HEK293 (cell line): Measurements from ENCODE around the gene PDE8B.

Source experiments
- CTCF ChIA-PET: fragments of 350-600 bp; formaldehyde crosslinking; extraction: SDS; loops from one replicate; lab custom pipeline; 2021; ENCODE audit warnings: antibody characterized with exemption; lab: Yijun Ruan, JAX
- POLR2A ChIA-PET: fragments of 300-600 bp; formaldehyde crosslinking; extraction: SDS; loops from one replicate; lab custom pipeline; 2020; ENCODE audit warnings: antibody characterized with exemption, inconsistent platforms; lab: Yijun Ruan, JAX
- H3K27ac ChIP-seq: fragments of 200-500 bp; sonication (Bioruptor generic); 2 replicates; pipeline ENCODE4 v1.5.1; 2014; ENCODE audit warnings: low read depth, low read length, control low read depth, inconsistent platforms; ENCODE audit errors: extremely low read depth
- H3K36me3 ChIP-seq, 2 experiments: fragments of 200-500 bp in 1 of 2; sonication (Bioruptor generic) in 1 of 2; 1 replicate in 1 of 2; 2 replicates in 1 of 2; pipeline ENCODE4 v1.5.1; 2014 to 2017; ENCODE audit warnings: inconsistent platforms in 2 of 2, low read length in 2 of 2; ENCODE audit not compliant: control insufficient read depth in 2 of 2, insufficient read depth in 1 of 2
- H3K4me1 ChIP-seq: fragments of 200-500 bp; sonication (Bioruptor generic); 2 replicates; pipeline ENCODE4 v1.5.1; 2014; ENCODE audit warnings: mild to moderate bottlenecking, low read length, inconsistent platforms; ENCODE audit not compliant: control insufficient read depth, insufficient read depth
- H3K4me3 ChIP-seq: 2 replicates; pipeline ENCODE4 v1.5.1; 2011; ENCODE audit warnings: low read depth, mild to moderate bottlenecking, control low read depth, low read length, moderate library complexity
- H3K9me3 ChIP-seq: fragments of 200-500 bp; sonication (Bioruptor generic); 2 replicates; pipeline ENCODE4 v1.5.1; 2014; ENCODE audit warnings: low read depth, low read length, inconsistent platforms; ENCODE audit not compliant: control insufficient read depth, insufficient read depth
- GLIS1 ChIP-seq: fragments of 450-650 bp; formaldehyde crosslinking; IDR thresholded peaks from 2 replicates; pipeline ENCODE4 v1.5.1; 2016; ENCODE audit warnings: missing biosample characterization, missing genetic modification characterization
- HOXD13 ChIP-seq: sonication (generic); formaldehyde crosslinking; IDR thresholded peaks from 2 replicates; pipeline ENCODE4 v1.8.0; 2022; ENCODE audit warnings: missing genetic modification reagents, borderline replicate concordance
- IKZF3 ChIP-seq: fragments of 450-650 bp; IDR thresholded peaks from 2 replicates; pipeline ENCODE4 v1.5.0; 2018; ENCODE audit warnings: missing biosample characterization, mild to moderate bottlenecking, missing genetic modification characterization, moderate library complexity
- KLF10 ChIP-seq: fragments of 450-650 bp; IDR thresholded peaks from 2 replicates; pipeline ENCODE4 v1.5.1; 2018; ENCODE audit warnings: missing biosample characterization, mild to moderate bottlenecking, missing genetic modification characterization
- OSR2 ChIP-seq: fragments of 450-650 bp; formaldehyde crosslinking; IDR thresholded peaks from 2 replicates; pipeline ENCODE4 v1.5.1; 2016; ENCODE audit warnings: missing biosample characterization, missing genetic modification characterization
- PRDM1 ChIP-seq: fragments of 450-650 bp; formaldehyde crosslinking; IDR thresholded peaks from 2 replicates; pipeline ENCODE4; 2016; ENCODE audit warnings: missing biosample characterization, missing genetic modification characterization
- SP7 ChIP-seq: fragments of 450-650 bp; formaldehyde crosslinking; IDR thresholded peaks from 2 replicates; pipeline ENCODE4 v1.5.1; 2016; ENCODE audit warnings: missing biosample characterization, missing genetic modification characterization
- ZBTB21 ChIP-seq: fragments of 450-650 bp; formaldehyde crosslinking; IDR thresholded peaks from 2 replicates; pipeline ENCODE4 v1.5.1; 2017; ENCODE audit warnings: missing biosample characterization, missing genetic modification characterization
- ZEB2 ChIP-seq: fragments of 450-650 bp; formaldehyde crosslinking; IDR thresholded peaks from 2 replicates; pipeline ENCODE4 v1.5.1; 2016; ENCODE audit warnings: missing biosample characterization, missing genetic modification characterization
- ZNF112 ChIP-seq: fragments of 450-650 bp; formaldehyde crosslinking; IDR thresholded peaks from 2 replicates; pipeline ENCODE4 v1.5.0; 2017; ENCODE audit warnings: missing biosample characterization, missing genetic modification characterization
- ZNF157 ChIP-seq: fragments of 450-650 bp; formaldehyde crosslinking; IDR thresholded peaks from 2 replicates; pipeline ENCODE4 v1.5.1; 2016; ENCODE audit warnings: missing biosample characterization, missing genetic modification characterization
- ZNF202 ChIP-seq: fragments of 450-650 bp; formaldehyde crosslinking; IDR thresholded peaks from 2 replicates; pipeline ENCODE4 v1.5.1; 2016; ENCODE audit warnings: missing biosample characterization, missing genetic modification characterization, borderline replicate concordance
- ZNF221 ChIP-seq: fragments of 450-650 bp; formaldehyde crosslinking; IDR thresholded peaks from 2 replicates; pipeline ENCODE4 v1.5.1; 2017; ENCODE audit warnings: missing biosample characterization, missing genetic modification characterization, borderline replicate concordance
- ZNF366 ChIP-seq: fragments of 450-650 bp; formaldehyde crosslinking; conservative IDR thresholded peaks from 2 replicates; pipeline ENCODE4 v1.5.1; 2016; ENCODE audit warnings: missing biosample characterization, missing genetic modification characterization
- ZNF501 ChIP-seq: fragments of 450-650 bp; formaldehyde crosslinking; IDR thresholded peaks from 2 replicates; pipeline ENCODE4 v1.5.1; 2016; ENCODE audit warnings: missing biosample characterization, missing genetic modification characterization
- ZNF621 ChIP-seq: fragments of 450-650 bp; formaldehyde crosslinking; IDR thresholded peaks from 2 replicates; pipeline ENCODE4 v1.5.1; 2017; ENCODE audit warnings: missing biosample characterization, missing genetic modification characterization
- ZNF629 ChIP-seq: fragments of 450-650 bp; formaldehyde crosslinking; IDR thresholded peaks from 2 replicates; pipeline ENCODE4 v1.5.1; 2017; ENCODE audit warnings: missing biosample characterization, missing genetic modification characterization
- ZNF654 ChIP-seq: fragments of 450-650 bp; formaldehyde crosslinking; IDR thresholded peaks from 2 replicates; pipeline ENCODE4 v1.5.1; 2016; ENCODE audit warnings: low read depth, missing biosample characterization, missing genetic modification characterization
- ZNF658 ChIP-seq: fragments of 450-650 bp; formaldehyde crosslinking; IDR thresholded peaks from 2 replicates; pipeline ENCODE4; 2016; ENCODE audit warnings: missing biosample characterization, missing genetic modification characterization
- ZNF791 ChIP-seq: fragments of 450-650 bp; formaldehyde crosslinking; IDR thresholded peaks from 2 replicates; pipeline ENCODE4 v1.5.1; 2016; ENCODE audit warnings: missing biosample characterization, missing genetic modification characterization
- ZNF792 ChIP-seq: fragments of 450-650 bp; formaldehyde crosslinking; IDR thresholded peaks from 2 replicates; pipeline ENCODE4 v1.5.1; 2016; ENCODE audit warnings: missing biosample characterization, missing genetic modification characterization
- ZNF843 ChIP-seq: fragments of 450-650 bp; formaldehyde crosslinking; IDR thresholded peaks from 2 replicates; pipeline ENCODE4 v1.5.1; 2016; ENCODE audit warnings: missing biosample characterization, missing genetic modification characterization
- ZXDB ChIP-seq: fragments of 450-650 bp; formaldehyde crosslinking; IDR thresholded peaks from 2 replicates; pipeline ENCODE4 v1.5.1; 2016; ENCODE audit warnings: missing biosample characterization, missing genetic modification characterization
- TF ChIP-seq, protein P1 (sequence below): fragments of 450-650 bp; formaldehyde crosslinking; optimal IDR thresholded peaks from 2 replicates; pipeline ENCODE3; 2016; ENCODE audit warnings: missing biosample characterization, mild to moderate bottlenecking, missing genetic modification characterization
- TF ChIP-seq, protein P2 (sequence below): fragments of 450-650 bp; formaldehyde crosslinking; IDR thresholded peaks from 2 replicates; pipeline ENCODE4 v1.5.1; 2016; ENCODE audit warnings: missing biosample characterization, missing genetic modification characterization, low read depth
- TF ChIP-seq, protein P3 (sequence below): fragments of 450-650 bp; IDR thresholded peaks from 2 replicates; pipeline ENCODE4 v1.5.1; 2018; ENCODE audit warnings: missing biosample characterization, missing genetic modification characterization
- TF ChIP-seq, protein P4 (sequence below): fragments of 450-650 bp; formaldehyde crosslinking; IDR thresholded peaks from 2 replicates; pipeline ENCODE4 v1.5.1; 2016; ENCODE audit warnings: missing biosample characterization, missing genetic modification characterization

The PDE8B gene

DNA sequence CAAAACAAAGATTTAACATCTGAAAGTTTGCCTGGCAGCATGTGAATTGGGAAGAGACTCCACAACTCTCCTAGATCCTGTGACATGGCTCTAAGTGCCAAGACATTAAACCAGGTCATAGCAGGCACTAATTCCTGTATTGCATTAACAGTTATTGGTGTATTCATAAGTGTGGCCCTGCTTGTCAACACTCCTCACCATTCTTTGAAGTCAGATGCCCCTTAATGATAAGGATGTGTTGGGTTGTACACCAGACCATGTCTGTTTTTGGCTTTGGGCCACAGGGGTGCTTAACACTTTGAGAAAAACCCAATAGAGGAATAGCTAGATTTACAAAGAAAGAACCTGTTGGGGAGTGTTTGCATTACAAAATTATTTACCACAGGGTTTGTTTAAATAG, 43.4 kb upstream of the PDE8B start (continued):
- TF ChIP-seq, protein P1, sequence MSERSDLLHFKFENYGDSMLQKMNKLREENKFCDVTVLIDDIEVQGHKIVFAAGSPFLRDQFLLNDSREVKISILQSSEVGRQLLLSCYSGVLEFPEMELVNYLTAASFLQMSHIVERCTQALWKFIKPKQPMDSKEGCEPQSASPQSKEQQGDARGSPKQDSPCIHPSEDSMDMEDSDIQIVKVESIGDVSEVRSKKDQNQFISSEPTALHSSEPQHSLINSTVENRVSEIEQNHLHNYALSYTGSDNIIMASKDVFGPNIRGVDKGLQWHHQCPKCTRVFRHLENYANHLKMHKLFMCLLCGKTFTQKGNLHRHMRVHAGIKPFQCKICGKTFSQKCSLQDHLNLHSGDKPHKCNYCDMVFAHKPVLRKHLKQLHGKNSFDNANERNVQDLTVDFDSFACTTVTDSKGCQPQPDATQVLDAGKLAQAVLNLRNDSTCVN = no peak
- TF ChIP-seq, protein P2, sequence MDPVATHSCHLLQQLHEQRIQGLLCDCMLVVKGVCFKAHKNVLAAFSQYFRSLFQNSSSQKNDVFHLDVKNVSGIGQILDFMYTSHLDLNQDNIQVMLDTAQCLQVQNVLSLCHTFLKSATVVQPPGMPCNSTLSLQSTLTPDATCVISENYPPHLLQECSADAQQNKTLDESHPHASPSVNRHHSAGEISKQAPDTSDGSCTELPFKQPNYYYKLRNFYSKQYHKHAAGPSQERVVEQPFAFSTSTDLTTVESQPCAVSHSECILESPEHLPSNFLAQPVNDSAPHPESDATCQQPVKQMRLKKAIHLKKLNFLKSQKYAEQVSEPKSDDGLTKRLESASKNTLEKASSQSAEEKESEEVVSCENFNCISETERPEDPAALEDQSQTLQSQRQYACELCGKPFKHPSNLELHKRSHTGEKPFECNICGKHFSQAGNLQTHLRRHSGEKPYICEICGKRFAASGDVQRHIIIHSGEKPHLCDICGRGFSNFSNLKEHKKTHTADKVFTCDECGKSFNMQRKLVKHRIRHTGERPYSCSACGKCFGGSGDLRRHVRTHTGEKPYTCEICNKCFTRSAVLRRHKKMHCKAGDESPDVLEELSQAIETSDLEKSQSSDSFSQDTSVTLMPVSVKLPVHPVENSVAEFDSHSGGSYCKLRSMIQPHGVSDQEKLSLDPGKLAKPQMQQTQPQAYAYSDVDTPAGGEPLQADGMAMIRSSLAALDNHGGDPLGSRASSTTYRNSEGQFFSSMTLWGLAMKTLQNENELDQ (tag by site-specific recombination) = no peak

DNA sequence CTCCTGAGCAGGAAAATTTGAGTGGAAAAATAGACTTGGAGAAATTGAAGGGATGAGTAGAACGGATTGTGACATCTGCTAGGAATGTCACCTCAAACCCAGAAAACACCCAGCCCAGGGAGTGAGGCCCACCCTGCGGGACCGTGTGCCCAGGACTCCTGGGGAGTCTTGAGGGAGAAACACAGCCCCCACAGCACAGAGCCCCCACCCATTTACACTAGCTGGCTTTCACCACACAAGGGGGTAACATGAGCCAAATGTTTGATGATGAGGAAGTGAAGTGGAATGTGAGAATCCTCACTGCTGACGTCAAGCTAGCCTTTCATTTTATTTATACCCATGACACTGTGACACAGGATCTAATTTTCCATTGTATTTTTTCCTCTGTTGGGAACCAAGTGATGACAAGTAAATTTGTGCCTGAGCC, 42.8 kb upstream of the PDE8B start:
- CTCF ChIA-PET = interaction anchor here (0.8 to 1.4 kb wide), 4 partner anchors 16 to 64 kb away, joined by 3 to 7 read pairs (median 4); no protein-coding TSS in a partner anchor
- no peak overlapping the region for H3K4me3 ChIP-seq
- peaks cover 10% of the 10 kb centered on the region for H3K4me1 ChIP-seq
- POLR2A ChIA-PET = no interaction called here
- H3K36me3 ChIP-seq = no peaks in the 10 kb centered on the region
- TF ChIP-seq ZNF629 (tag by site-specific recombination) (peak; percentile 83), ZNF654 (no peak), ZXDB (tag by site-specific recombination) (no peak), IKZF3 (tag by site-specific recombination) (no peak), ZBTB21 (tag by site-specific recombination) (peak; percentile 64; the same call in 1 of the 2 replicates), ZNF366 (peak; percentile 43; the same call in 1 of the 2 replicates), ZNF621 (no peak), ZEB2 (peak; percentile 49; the same call in 1 of the 2 replicates), HOXD13 (CRISPR knock-in tag) (no peak), ZNF843 (tag by site-specific recombination) (no peak), GLIS1 (peak; percentile 77), SP7 (tag by site-specific recombination) (0 out of 2 replicates have a peak, but pooled peaks have one; percentile 37), PRDM1 (0 out of 2 replicates have a peak, but pooled peaks have one; percentile 32), ZNF501 (tag by site-specific recombination) (0 out of 2 replicates have a peak, but pooled peaks have one; percentile 37), ZNF202 (tag by site-specific recombination) (no peak), ZNF792 (tag by site-specific recombination) (no peak), ZNF221 (tag by site-specific recombination) (no peak), ZNF658 (tag by site-specific recombination) (no peak), OSR2 (tag by site-specific recombination) (no peak), ZNF112 (tag by site-specific recombination) (no peak), ZNF791 (no peak), KLF10 (tag by site-specific recombination) (no peak), ZNF157 (no peak)
- TF ChIP-seq, protein P3, sequence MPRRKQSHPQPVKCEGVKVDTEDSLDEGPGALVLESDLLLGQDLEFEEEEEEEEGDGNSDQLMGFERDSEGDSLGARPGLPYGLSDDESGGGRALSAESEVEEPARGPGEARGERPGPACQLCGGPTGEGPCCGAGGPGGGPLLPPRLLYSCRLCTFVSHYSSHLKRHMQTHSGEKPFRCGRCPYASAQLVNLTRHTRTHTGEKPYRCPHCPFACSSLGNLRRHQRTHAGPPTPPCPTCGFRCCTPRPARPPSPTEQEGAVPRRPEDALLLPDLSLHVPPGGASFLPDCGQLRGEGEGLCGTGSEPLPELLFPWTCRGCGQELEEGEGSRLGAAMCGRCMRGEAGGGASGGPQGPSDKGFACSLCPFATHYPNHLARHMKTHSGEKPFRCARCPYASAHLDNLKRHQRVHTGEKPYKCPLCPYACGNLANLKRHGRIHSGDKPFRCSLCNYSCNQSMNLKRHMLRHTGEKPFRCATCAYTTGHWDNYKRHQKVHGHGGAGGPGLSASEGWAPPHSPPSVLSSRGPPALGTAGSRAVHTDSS = peak; percentile 65; the same call in 1 of the 2 replicates
- TF ChIP-seq, protein P4, sequence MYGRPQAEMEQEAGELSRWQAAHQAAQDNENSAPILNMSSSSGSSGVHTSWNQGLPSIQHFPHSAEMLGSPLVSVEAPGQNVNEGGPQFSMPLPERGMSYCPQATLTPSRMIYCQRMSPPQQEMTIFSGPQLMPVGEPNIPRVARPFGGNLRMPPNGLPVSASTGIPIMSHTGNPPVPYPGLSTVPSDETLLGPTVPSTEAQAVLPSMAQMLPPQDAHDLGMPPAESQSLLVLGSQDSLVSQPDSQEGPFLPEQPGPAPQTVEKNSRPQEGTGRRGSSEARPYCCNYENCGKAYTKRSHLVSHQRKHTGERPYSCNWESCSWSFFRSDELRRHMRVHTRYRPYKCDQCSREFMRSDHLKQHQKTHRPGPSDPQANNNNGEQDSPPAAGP (tag by site-specific recombination) = 0 out of 2 replicates have a peak, but pooled peaks have one; percentile 35
- H3K27ac ChIP-seq = no peak overlapping the region
- H3K9me3 ChIP-seq = no peaks in the 10 kb centered on the region
